Parathyroid adenoma (tissue), 2 donors: ENCODE measurements around the gene PIK3R4.

Experiments used
- H2AFZ ChIP-seq: fragments of 300-600 bp; sonication (generic); one replicate; pipeline ENCODE4 v1.7.0; 2017; ENCODE audit warnings: antibody characterized with exemption, mild to moderate bottlenecking
- H3K27ac ChIP-seq: fragments of 300-600 bp; sonication (generic); one replicate; pipeline ENCODE4 v1.7.0; 2017
- H3K27me3 ChIP-seq: fragments of 300-600 bp; sonication (generic); one replicate; pipeline ENCODE4 v1.7.0; 2017; ENCODE audit warnings: low read length; ENCODE audit not compliant: control insufficient read depth, insufficient read depth
- H3K36me3 ChIP-seq: fragments of 300-600 bp; sonication (generic); one replicate; pipeline ENCODE4 v1.7.0; 2017; ENCODE audit warnings: low read length; ENCODE audit not compliant: control insufficient read depth, insufficient read depth
- H3K4me1 ChIP-seq: fragments of 300-600 bp; sonication (generic); one replicate; pipeline ENCODE4 v1.7.0; 2017; ENCODE audit warnings: control low read depth
- H3K4me2 ChIP-seq: fragments of 300-600 bp; sonication (generic); one replicate; pipeline ENCODE4 v1.7.0; 2017; ENCODE audit warnings: low read length
- H3K4me3 ChIP-seq: fragments of 300-600 bp; sonication (generic); one replicate; pipeline ENCODE4 v1.7.0; 2017; ENCODE audit warnings: low read depth, low read length
- H3K79me2 ChIP-seq: fragments of 300-600 bp; sonication (generic); one replicate; pipeline ENCODE4 v1.7.0; 2017; ENCODE audit warnings: control low read depth
- H3K9ac ChIP-seq: fragments of 300-600 bp; sonication (generic); one replicate; pipeline ENCODE4 v1.7.0; 2017; ENCODE audit warnings: mild to moderate bottlenecking
- H3K9me3 ChIP-seq: fragments of 300-600 bp; sonication (generic); one replicate; pipeline ENCODE4 v1.7.0; 2017; ENCODE audit warnings: low read length; ENCODE audit not compliant: control insufficient read depth
- CTCF ChIP-seq: fragments of 300-600 bp; sonication (generic); IDR thresholded peaks from one replicate; pipeline ENCODE4 v1.7.0; 2017; ENCODE audit warnings: antibody characterized with exemption, mild to moderate bottlenecking
- donor health status: primary hyperparathyroidism.

The PIK3R4 gene

GRCh38 chr3:130746246-130747039 is at the start of gene PIK3R4:
Gene PIK3R4 (minus strand): TSS chr3:130746829. CDS start chr3:130745218, 1,611 bp downstream.
- Histone ChIP-seq H3K4me3 (peak within 1 kb of the TSS; percentile 98), H3K36me3 (no peaks in the 10 kb centered on the region), H3K9me3 (no peaks in the 10 kb centered on the region), H3K4me1 (no peaks in the 10 kb centered on the region), H3K27me3 (no peaks in the 10 kb centered on the region), H3K4me2 (peak within 1 kb of the TSS; percentile 94), H3K79me2 (peaks cover 22% of the 10 kb centered on the region), H3K9ac (peak within 1 kb of the TSS; percentile 42), H2AFZ (peak within 1 kb of the TSS; percentile 87), H3K27ac (peak within 1 kb of the TSS; percentile 77)
- TF ChIP-seq CTCF = no peak

- H3K4me2 ChIP-seq = no peak overlapping the region
- no peak overlapping the region for H3K4me3 ChIP-seq
- H3K4me1 ChIP-seq = no peaks in the 10 kb centered on the region
- no peak overlapping the region for H3K27ac ChIP-seq
- no peaks in the 10 kb centered on the region for H3K79me2 ChIP-seq
- H2AFZ ChIP-seq = no peak overlapping the region
- TF ChIP-seq CTCF = no peak
- H3K36me3 ChIP-seq = no peaks in the 10 kb centered on the region
- H3K9ac ChIP-seq = no peak overlapping the region
- no peaks in the 10 kb centered on the region for H3K27me3 ChIP-seq
- H3K9me3 ChIP-seq = no peaks in the 10 kb centered on the region
These were observed 48.8 kb upstream of the PIK3R4 start for GRCh38 chr3:130795396-130795795.

GRCh38 chr3:130792246-130792645 is 45.6 kb upstream of the PIK3R4 start:
- Histone ChIP-seq H2AFZ (no peak overlapping the region), H3K4me1 (no peaks in the 10 kb centered on the region), H3K9me3 (no peaks in the 10 kb centered on the region), H3K27me3 (no peaks in the 10 kb centered on the region), H3K79me2 (no peaks in the 10 kb centered on the region), H3K36me3 (no peaks in the 10 kb centered on the region), H3K4me2 (no peak overlapping the region), H3K27ac (no peak overlapping the region), H3K9ac (no peak overlapping the region), H3K4me3 (no peak overlapping the region)
- TF ChIP-seq CTCF = no peak

- Histone ChIP-seq H3K4me2 (no peak overlapping the region), H3K27me3 (no peaks in the 10 kb centered on the region), H3K27ac (no peak overlapping the region), H3K36me3 (no peaks in the 10 kb centered on the region), H3K4me3 (no peak overlapping the region), H3K4me1 (no peaks in the 10 kb centered on the region), H3K9ac (no peak overlapping the region), H3K79me2 (no peaks in the 10 kb centered on the region), H2AFZ (no peak overlapping the region), H3K9me3 (no peaks in the 10 kb centered on the region)
- TF ChIP-seq CTCF = no peak
These were observed 43.2 kb upstream of the PIK3R4 start for GRCh38 chr3:130789782-130790322.
